ENCODE measurements around the gene OR52W1.

The OR52W1 gene

DNA sequence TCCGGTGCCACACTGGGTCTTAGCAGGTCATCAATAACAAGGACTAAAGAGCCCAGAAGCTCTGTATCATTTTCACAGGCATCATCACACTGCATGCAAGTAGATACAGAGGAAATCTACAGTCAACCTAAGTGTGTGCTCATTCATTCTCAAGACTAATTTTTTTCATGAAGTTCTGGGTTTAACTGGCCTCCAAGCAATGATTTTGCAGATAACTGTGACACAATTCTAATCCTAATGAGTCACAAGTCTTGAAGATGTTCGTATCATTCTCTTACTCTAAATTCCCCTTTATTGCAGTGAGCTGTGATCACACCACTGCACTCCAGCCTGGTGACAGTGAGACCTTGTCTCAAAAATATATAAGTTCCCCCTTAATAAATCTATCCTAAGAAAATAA lies 2.5 kb downstream of the OR52W1 start:
- TF ChIP-seq CEBPB (IDR thresholded peaks at IDR 0.05) (no peak), CREB1 (IDR thresholded peaks at IDR 0.05; ENCODE audit: low read depth) (no peak), NFIC (IDR thresholded peaks at IDR 0.05) (no peak), EGR1 (IDR thresholded peaks at IDR 0.05) (no peak), TEAD4 (IDR thresholded peaks at IDR 0.05) (no peak), EP300 (IDR thresholded peaks at IDR 0.05; ENCODE audit: borderline replicate concordance) (no peak), TCF12 (IDR thresholded peaks at IDR 0.05; ENCODE audit: low read depth) (no peak)

DNA sequence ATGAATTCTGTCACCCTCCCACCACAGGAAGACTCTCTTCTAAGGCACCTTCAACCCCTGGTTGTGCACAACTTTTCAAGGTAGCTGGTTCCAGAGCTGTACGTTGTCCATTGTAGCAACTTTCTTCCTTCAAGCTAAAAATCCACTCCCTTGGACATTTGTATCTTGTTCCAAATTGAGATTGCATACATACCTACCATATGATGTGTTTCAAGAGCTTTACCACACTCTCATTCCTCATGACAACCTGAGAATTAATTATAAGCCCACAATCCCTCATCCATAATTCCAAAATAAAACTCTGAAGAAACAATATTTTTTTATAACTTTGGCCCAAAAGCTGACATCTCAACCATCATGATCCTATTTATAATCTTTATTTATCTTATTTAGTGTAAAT lies 3.0 kb downstream of the OR52W1 start:
- no peak for TF ChIP-seq TEAD4 (IDR thresholded peaks at IDR 0.05)

- TF ChIP-seq EP300 (IDR thresholded peaks at IDR 0.05; ENCODE audit: borderline replicate concordance) (no peak), YY1 (IDR thresholded peaks at IDR 0.05; ENCODE audit: low read depth) (no peak), REST (IDR thresholded peaks at IDR 0.05; ENCODE audit: low read depth) (no peak), CREB1 (IDR thresholded peaks at IDR 0.05; ENCODE audit: low read depth) (no peak), RAD21 (IDR thresholded peaks at IDR 0.05; ENCODE audit: low read depth) (no peak), TAF1 (IDR thresholded peaks at IDR 0.05; ENCODE audit: low read depth) (no peak), TEAD4 (IDR thresholded peaks at IDR 0.05) (no peak)
- TF ChIP-seq, protein P1, sequence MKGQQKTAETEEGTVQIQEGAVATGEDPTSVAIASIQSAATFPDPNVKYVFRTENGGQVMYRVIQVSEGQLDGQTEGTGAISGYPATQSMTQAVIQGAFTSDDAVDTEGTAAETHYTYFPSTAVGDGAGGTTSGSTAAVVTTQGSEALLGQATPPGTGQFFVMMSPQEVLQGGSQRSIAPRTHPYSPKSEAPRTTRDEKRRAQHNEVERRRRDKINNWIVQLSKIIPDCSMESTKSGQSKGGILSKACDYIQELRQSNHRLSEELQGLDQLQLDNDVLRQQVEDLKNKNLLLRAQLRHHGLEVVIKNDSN (IDR thresholded peaks at IDR 0.05) = no peak
These were observed 4.3 kb downstream of the OR52W1 start for GRCh38 chr11:6203327-6203726.

- TF ChIP-seq FOXM1 (IDR thresholded peaks at IDR 0.05; ENCODE audit: borderline replicate concordance, low read depth) = no peak
- no peak for TF ChIP-seq TAF1 (IDR thresholded peaks at IDR 0.05; ENCODE audit: low read depth)
- TF ChIP-seq EP300 (IDR thresholded peaks at IDR 0.05; ENCODE audit: borderline replicate concordance) = no peak
- TF ChIP-seq EGR1 (IDR thresholded peaks at IDR 0.05) = no peak
- TF ChIP-seq ZBTB7A (IDR thresholded peaks at IDR 0.05; ENCODE audit: low read depth) = no peak
- TF ChIP-seq TCF12 (IDR thresholded peaks at IDR 0.05; ENCODE audit: low read depth) = no peak
These were observed 5.7 kb downstream of the OR52W1 start for GRCh38 chr11:6204706-6205105.

- TF ChIP-seq NFIC (IDR thresholded peaks at IDR 0.05) (no peak), TCF12 (IDR thresholded peaks at IDR 0.05; ENCODE audit: low read depth) (no peak), EP300 (IDR thresholded peaks at IDR 0.05; ENCODE audit: borderline replicate concordance) (no peak), RAD21 (IDR thresholded peaks at IDR 0.05; ENCODE audit: low read depth) (no peak), REST (IDR thresholded peaks at IDR 0.05; ENCODE audit: low read depth) (no peak), EGR1 (IDR thresholded peaks at IDR 0.05) (no peak), FOXM1 (IDR thresholded peaks at IDR 0.05; ENCODE audit: borderline replicate concordance, low read depth) (no peak), MAX (IDR thresholded peaks at IDR 0.05) (no peak), CREB1 (IDR thresholded peaks at IDR 0.05; ENCODE audit: low read depth) (no peak), CEBPB (IDR thresholded peaks at IDR 0.05) (no peak), YY1 (IDR thresholded peaks at IDR 0.05; ENCODE audit: low read depth) (no peak), TAF1 (IDR thresholded peaks at IDR 0.05; ENCODE audit: low read depth) (no peak), TEAD4 (IDR thresholded peaks at IDR 0.05) (no peak), ZBTB7A (IDR thresholded peaks at IDR 0.05; ENCODE audit: low read depth) (no peak)
- TF ChIP-seq, protein P1 (IDR thresholded peaks at IDR 0.05) = no peak
These were observed 6.3 kb downstream of the OR52W1 start, which contains the start of gene C11orf42 for GRCh38 chr11:6205366-6205765. TSS of gene C11orf42 (plus strand) at chr11:6205557. CDS start at chr11:6205616, 59 bp downstream.

DNA sequence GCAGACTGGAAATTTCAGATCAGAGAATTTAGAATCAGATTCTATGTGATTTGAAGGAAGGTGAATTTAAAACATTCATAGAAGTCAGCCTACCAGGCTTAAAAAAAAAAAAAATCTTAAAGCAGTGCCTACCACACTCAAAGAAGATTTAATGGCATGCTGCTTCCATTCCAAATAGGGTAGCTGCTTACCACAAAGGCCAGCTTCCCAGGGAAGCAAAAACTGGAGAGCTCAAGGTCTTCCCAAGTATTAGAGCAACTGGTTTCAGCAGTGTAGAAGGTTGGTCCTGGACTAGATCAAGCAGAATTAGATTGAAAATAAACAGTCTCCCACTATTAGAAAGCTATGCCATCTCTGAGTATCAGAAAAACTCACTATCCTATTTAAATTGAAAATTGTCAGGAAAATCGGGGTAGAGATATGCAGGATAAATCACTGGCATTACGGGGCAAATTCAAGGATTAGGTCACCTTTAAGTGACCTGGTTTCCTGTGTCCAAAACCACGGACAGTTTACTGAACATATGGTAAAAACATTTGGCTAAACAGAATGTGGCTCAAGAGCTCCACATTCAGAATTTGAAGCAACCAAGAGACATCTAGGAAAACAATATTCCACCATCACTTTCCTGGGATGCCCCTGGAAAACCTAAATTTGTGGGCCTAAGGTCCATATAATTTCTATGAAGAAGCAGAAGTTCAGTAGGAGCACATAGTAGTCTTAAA lies 7.6 kb downstream of the OR52W1 start:
- TF ChIP-seq ZBTB7A (IDR thresholded peaks at IDR 0.05; ENCODE audit: low read depth) (no peak), TEAD4 (IDR thresholded peaks at IDR 0.05) (no peak), TAF1 (IDR thresholded peaks at IDR 0.05; ENCODE audit: low read depth) (no peak), YY1 (IDR thresholded peaks at IDR 0.05; ENCODE audit: low read depth) (no peak)

GRCh38 chr11:6209801-6210200 lies 10.8 kb downstream of the OR52W1 start:
- no peak for TF ChIP-seq TAF1 (IDR thresholded peaks at IDR 0.05; ENCODE audit: low read depth)
